ENCODE measurements around the gene TLK1. TPM values are rescaled to one million over a fixed set of nuclear protein-coding genes. Genes with fewer than 3 reads are reported as not detected.
A peak's percentile ranks its signal among the peaks of the same experiment; 100 is the strongest.

Gene TLK1
- polyA plus RNA-seq, 1 donor from 2014 or later = 33.1 TPM

DNA sequence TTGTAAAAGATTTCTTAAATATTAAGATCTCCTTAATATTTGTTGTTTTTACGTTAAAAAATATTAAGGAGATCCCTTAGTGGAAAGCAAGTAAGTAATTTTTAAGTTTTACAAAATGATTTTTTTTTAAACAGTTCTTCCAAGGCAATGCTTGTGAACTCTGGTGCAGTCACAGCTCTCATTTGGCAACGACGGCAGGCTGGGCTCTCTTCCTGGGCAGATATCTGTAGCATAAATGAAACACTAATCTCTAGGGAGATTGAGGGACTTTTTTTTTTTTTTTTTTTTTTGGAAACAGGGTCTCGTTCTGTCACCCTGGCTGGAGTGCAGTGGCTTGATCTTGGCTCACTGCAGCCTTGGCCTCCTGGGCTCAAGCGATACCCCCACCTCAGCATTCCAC lies 193.1 kb downstream of the TLK1 start:
- TF ChIP-seq SMC3 (conservative IDR thresholded peaks at IDR 0.05; ENCODE audit: poor library complexity) (no peak), EZH2 (IDR thresholded peaks at IDR 0.05; ENCODE audit: borderline replicate concordance, insufficient read depth, low read length, poor library complexity, severe bottlenecking) (no peak), RAD21 (conservative IDR thresholded peaks at IDR 0.05) (no peak), TAF1 (IDR thresholded peaks at IDR 0.05; ENCODE audit: low read depth) (no peak), EP300 (conservative IDR thresholded peaks at IDR 0.05; ENCODE audit: poor library complexity, severe bottlenecking) (no peak)
- TF ChIP-seq, protein P1, sequence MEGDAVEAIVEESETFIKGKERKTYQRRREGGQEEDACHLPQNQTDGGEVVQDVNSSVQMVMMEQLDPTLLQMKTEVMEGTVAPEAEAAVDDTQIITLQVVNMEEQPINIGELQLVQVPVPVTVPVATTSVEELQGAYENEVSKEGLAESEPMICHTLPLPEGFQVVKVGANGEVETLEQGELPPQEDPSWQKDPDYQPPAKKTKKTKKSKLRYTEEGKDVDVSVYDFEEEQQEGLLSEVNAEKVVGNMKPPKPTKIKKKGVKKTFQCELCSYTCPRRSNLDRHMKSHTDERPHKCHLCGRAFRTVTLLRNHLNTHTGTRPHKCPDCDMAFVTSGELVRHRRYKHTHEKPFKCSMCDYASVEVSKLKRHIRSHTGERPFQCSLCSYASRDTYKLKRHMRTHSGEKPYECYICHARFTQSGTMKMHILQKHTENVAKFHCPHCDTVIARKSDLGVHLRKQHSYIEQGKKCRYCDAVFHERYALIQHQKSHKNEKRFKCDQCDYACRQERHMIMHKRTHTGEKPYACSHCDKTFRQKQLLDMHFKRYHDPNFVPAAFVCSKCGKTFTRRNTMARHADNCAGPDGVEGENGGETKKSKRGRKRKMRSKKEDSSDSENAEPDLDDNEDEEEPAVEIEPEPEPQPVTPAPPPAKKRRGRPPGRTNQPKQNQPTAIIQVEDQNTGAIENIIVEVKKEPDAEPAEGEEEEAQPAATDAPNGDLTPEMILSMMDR (IDR thresholded peaks at IDR 0.05; ENCODE audit: poor library complexity, severe bottlenecking) = no peak
- no peaks in the 10 kb centered on the region for H3K9me2 ChIP-seq (ENCODE audit: insufficient read depth, low read length)
- no peaks in the 10 kb centered on the region for H3K27me3 ChIP-seq (ENCODE audit: insufficient read depth, low read depth, low read length)
- no peak overlapping the region for H3K4me2 ChIP-seq (ENCODE audit: low read length)
- H3K4me3 ChIP-seq (ENCODE audit: low read length) = no peak overlapping the region
- H2AFZ ChIP-seq (ENCODE audit: low read depth, low read length) = no peak overlapping the region
- no peak overlapping the region for H3K27ac ChIP-seq (ENCODE audit: low read length)
- H3K9ac ChIP-seq (ENCODE audit: low read length) = no peak overlapping the region
- no peaks in the 10 kb centered on the region for H3K79me2 ChIP-seq (replicated peaks; ENCODE audit: insufficient read depth, low read length)
- peaks cover 6% of the 10 kb centered on the region for H3K36me3 ChIP-seq (ENCODE audit: insufficient read depth, low read length)
- H3F3A ChIP-seq (ENCODE audit: insufficient read depth, low read length, poor library complexity, severe bottlenecking) = no peaks in the 10 kb centered on the region
- H3K9me3 ChIP-seq (ENCODE audit: low read length) = no peaks in the 10 kb centered on the region
- no peaks in the 10 kb centered on the region for H4K20me1 ChIP-seq (ENCODE audit: insufficient read depth)

DNA sequence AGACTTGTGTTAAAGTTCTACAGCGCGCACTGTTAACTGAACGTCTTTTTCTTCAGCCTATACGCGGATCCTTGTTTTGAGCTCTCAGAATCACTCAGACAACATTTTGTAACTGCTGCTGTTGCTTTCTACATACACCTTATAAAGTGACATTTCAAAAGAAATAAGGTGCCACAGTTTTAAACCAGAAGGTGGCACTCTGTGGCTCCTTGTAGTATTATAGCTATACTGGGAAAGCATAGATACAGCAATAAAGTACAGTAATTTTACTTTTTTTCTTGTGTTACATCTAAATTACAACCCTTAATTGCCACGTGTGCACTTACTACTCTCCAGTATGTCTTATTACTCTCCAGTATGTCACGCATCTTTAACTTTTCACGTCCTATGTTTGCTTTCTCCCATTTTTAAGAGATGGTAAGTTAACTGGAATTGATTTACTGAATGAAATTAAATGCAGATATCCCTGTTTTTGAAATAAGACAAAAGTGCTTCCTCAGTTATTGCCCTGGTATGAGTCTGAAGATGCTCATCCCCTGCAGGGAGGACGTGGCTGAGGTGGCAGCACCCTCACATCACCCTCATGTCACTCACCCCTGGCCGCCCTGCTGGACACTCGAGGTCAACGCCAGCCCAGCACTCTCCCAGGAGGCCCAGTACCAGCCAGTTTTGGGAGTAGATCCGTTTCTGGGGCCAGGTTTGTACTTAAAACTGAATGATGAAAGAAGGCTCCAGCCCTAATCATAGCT lies 193.9 kb downstream of the TLK1 start:
- Histone ChIP-seq H3K4me2 (ENCODE audit: low read length) (no peak overlapping the region), H3F3A (ENCODE audit: insufficient read depth, low read length, poor library complexity, severe bottlenecking) (no peaks in the 10 kb centered on the region), H4K20me1 (ENCODE audit: insufficient read depth) (no peaks in the 10 kb centered on the region), H3K27me3 (ENCODE audit: insufficient read depth, low read depth, low read length) (no peaks in the 10 kb centered on the region), H3K9me3 (ENCODE audit: low read length) (no peaks in the 10 kb centered on the region), H2AFZ (ENCODE audit: low read depth, low read length) (no peak overlapping the region), H3K79me2 (replicated peaks; ENCODE audit: insufficient read depth, low read length) (no peaks in the 10 kb centered on the region), H3K36me3 (ENCODE audit: insufficient read depth, low read length) (peaks cover 12% of the 10 kb centered on the region), H3K9me2 (ENCODE audit: insufficient read depth, low read length) (no peaks in the 10 kb centered on the region), H3K4me3 (ENCODE audit: low read length) (no peak overlapping the region), H3K9ac (ENCODE audit: low read length) (no peak overlapping the region), H3K27ac (ENCODE audit: low read length) (no peak overlapping the region)
- TF ChIP-seq RAD21 (conservative IDR thresholded peaks at IDR 0.05) = peak; percentile 62
- TF ChIP-seq EZH2 (IDR thresholded peaks at IDR 0.05; ENCODE audit: borderline replicate concordance, insufficient read depth, low read length, poor library complexity, severe bottlenecking) = no peak
- peak; percentile 66 for TF ChIP-seq SMC3 (conservative IDR thresholded peaks at IDR 0.05; ENCODE audit: poor library complexity)
- no peak for TF ChIP-seq POLR2AphosphoS5 (IDR thresholded peaks at IDR 0.05)
- TF ChIP-seq, protein P1 (IDR thresholded peaks at IDR 0.05; ENCODE audit: poor library complexity, severe bottlenecking) = peak; percentile 64
- no peak for TF ChIP-seq EP300 (conservative IDR thresholded peaks at IDR 0.05; ENCODE audit: poor library complexity, severe bottlenecking)
- no peak for TF ChIP-seq TAF1 (IDR thresholded peaks at IDR 0.05; ENCODE audit: low read depth)
- no peak for TF ChIP-seq MXI1 (conservative IDR thresholded peaks at IDR 0.05; ENCODE audit: poor library complexity, severe bottlenecking)

All from neural cell (in vitro differentiated cells).